HG03571 (cell line): ENCODE results near the gene APBA1.

Experiments used
- ATAC-seq: cut with Tn5 transposase; IDR thresholded peaks from one replicate; pipeline ENCODE4 v1.9.1; 2021; ENCODE audit not compliant: unreplicated experiment

Gene APBA1

GRCh38 chr9:69535911-69536310 lies 136.3 kb downstream of the APBA1 start:
- ATAC-seq = no peak

GRCh38 chr9:69535286-69535832 lies 136.8 kb downstream of the APBA1 start:
- no peak for ATAC-seq

- ATAC-seq = no peak
Measured at GRCh38 chr9:69532396-69532795, 139.8 kb downstream of the APBA1 start.

- ATAC-seq = no peak
Measured at GRCh38 chr9:69527454-69527853, 144.7 kb downstream of the APBA1 start.

- ATAC-seq = no peak
Measured at GRCh38 chr9:69526699-69527098, 145.5 kb downstream of the APBA1 start.

GRCh38 chr9:69519470-69520240 lies 152.5 kb downstream of the APBA1 start:
- peak; percentile 92 for ATAC-seq

- no peak for ATAC-seq
Measured at GRCh38 chr9:69516353-69517322, 155.5 kb downstream of the APBA1 start.

- no peak for ATAC-seq
Measured at GRCh38 chr9:69515810-69516209, 156.4 kb downstream of the APBA1 start.

- no peak for ATAC-seq
Measured at GRCh38 chr9:69513141-69513820, 158.9 kb downstream of the APBA1 start.

- ATAC-seq = no peak
Measured at GRCh38 chr9:69504058-69504457, 168.1 kb downstream of the APBA1 start.

- ATAC-seq = no peak
Measured at GRCh38 chr9:69502671-69503301, 169.4 kb downstream of the APBA1 start.

- no peak for ATAC-seq
Measured at GRCh38 chr9:69500896-69501295, 171.3 kb downstream of the APBA1 start.

GRCh38 chr9:69499959-69500358 lies 172.2 kb downstream of the APBA1 start:
- no peak for ATAC-seq

- ATAC-seq = no peak
Measured at GRCh38 chr9:69499407-69499806, 172.8 kb downstream of the APBA1 start.

GRCh38 chr9:69498470-69498869 lies 173.7 kb downstream of the APBA1 start:
- no peak for ATAC-seq

- ATAC-seq = no peak
Measured at GRCh38 chr9:69497816-69498215, 174.4 kb downstream of the APBA1 start.

GRCh38 chr9:69496846-69497450 lies 175.2 kb downstream of the APBA1 start:
- no peak for ATAC-seq

- ATAC-seq = no peak
Measured at GRCh38 chr9:69495296-69495695, 176.9 kb downstream of the APBA1 start.

GRCh38 chr9:69494763-69495162 lies 177.4 kb downstream of the APBA1 start:
- no peak for ATAC-seq

GRCh38 chr9:69494208-69494607 lies 178.0 kb downstream of the APBA1 start:
- ATAC-seq = no peak
